HepG2 (cell line): ENCODE measurements around the gene RPL36AL. TPM values are rescaled to one million over a fixed set of nuclear protein-coding genes. Genes with fewer than 3 reads are reported as not detected.

Experiments
- ATRX ChIP-seq: sonication (generic); formaldehyde crosslinking; IDR thresholded peaks from 2 replicates; pipeline ENCODE4 v1.4.0; 2020; ENCODE audit warnings: missing genetic modification reagents, borderline replicate concordance
- GABPA ChIP-seq, 2 experiments: IDR thresholded peaks; 2 replicates each; pipeline ENCODE4 v1.6.1; 2011 to 2016; ENCODE audit warnings: low read depth in 2 of 2, low read length in 1 of 2, missing biosample characterization in 1 of 2, missing genetic modification characterization in 1 of 2
- HNRNPUL1 ChIP-seq: fragments of 200-400 bp; formaldehyde crosslinking; IDR thresholded peaks from 2 replicates; pipeline ENCODE4 v1.6.1; 2017; ENCODE audit warnings: low read depth, mild to moderate bottlenecking, low read length, moderate library complexity
- HOXA5 ChIP-seq: sonication (generic); formaldehyde crosslinking; IDR thresholded peaks from 2 replicates; pipeline ENCODE4 v1.4.0; 2020; ENCODE audit warnings: missing genetic modification reagents
- NR2F1 ChIP-seq, 2 experiments: fragments of 450-650 bp in 1 of 2; formaldehyde crosslinking in 1 of 2; IDR thresholded peaks; 2 replicates each; pipeline versions ENCODE4 v1.5.0 to v1.6.1; 2016 to 2020; ENCODE audit warnings: mild to moderate bottlenecking in 1 of 2, missing compliant biosample characterization in 1 of 2, missing genetic modification reagents in 1 of 2, moderate library complexity in 1 of 2
- RNF219 ChIP-seq: sonication (generic); formaldehyde crosslinking; IDR thresholded peaks from 2 replicates; pipeline ENCODE4 v1.5.0; 2020; ENCODE audit warnings: mild to moderate bottlenecking, missing genetic modification reagents
- SKI ChIP-seq: fragments of 450-650 bp; IDR thresholded peaks from one replicate; pipeline ENCODE4 v1.6.1; 2018; ENCODE audit warnings: mild to moderate bottlenecking; ENCODE audit not compliant: partially characterized antibody
- SOX5 ChIP-seq: IDR thresholded peaks from 2 replicates; pipeline ENCODE4 v1.6.1; 2016; ENCODE audit warnings: borderline replicate concordance
- TBX3 ChIP-seq: fragments of 450-650 bp; IDR thresholded peaks from 2 replicates; pipeline ENCODE4 v1.6.1; 2017; ENCODE audit warnings: antibody characterized with exemption, mild to moderate bottlenecking, inconsistent platforms, borderline replicate concordance
- ZNF136 ChIP-seq: sonication (generic); formaldehyde crosslinking; IDR thresholded peaks from 2 replicates; pipeline ENCODE4 v1.8.1; 2022; ENCODE audit warnings: low read depth, mild to moderate bottlenecking, moderate library complexity, missing genetic modification reagents
- ZNF451 ChIP-seq: sonication (generic); formaldehyde crosslinking; IDR thresholded peaks from 2 replicates; pipeline ENCODE4 v1.5.0; 2020; ENCODE audit warnings: mild to moderate bottlenecking, missing genetic modification reagents
- ZNF547 ChIP-seq: sonication (generic); formaldehyde crosslinking; IDR thresholded peaks from 2 replicates; pipeline ENCODE4 v1.5.1; 2020; ENCODE audit warnings: mild to moderate bottlenecking, missing genetic modification reagents
- ZNF607 ChIP-seq: sonication (generic); formaldehyde crosslinking; IDR thresholded peaks from 2 replicates; pipeline ENCODE4 v1.5.1; 2020; ENCODE audit warnings: missing genetic modification reagents, mild to moderate bottlenecking, borderline replicate concordance
- ZSCAN5A ChIP-seq: sonication (generic); formaldehyde crosslinking; IDR thresholded peaks from 2 replicates; pipeline ENCODE4 v1.8.0; 2022; ENCODE audit warnings: mild to moderate bottlenecking, missing genetic modification reagents, borderline replicate concordance
- polyA plus RNA-seq, 8 experiments: library from polyadenylated mRNA; depleted of rRNA in 3 of 8; stranded (reverse) in 7 of 8; unstranded in 1 of 8; fragments of >200 nt; fragmentation: Illumina TruSeq in 4 of 8; extraction: Trizol in 4 of 8; gene quantifications; 2 replicates each; pipeline versions ENCODE4 v1.2.1 to v1.2.3, GENCODE V29; 2011 to 2016; ENCODE audit warnings: low read depth in 4 of 8, missing spikeins in 1 of 8, mixed read lengths in 1 of 8; ENCODE audit not compliant: insufficient read depth in 1 of 8
- total RNA-seq, 5 experiments: library from RNA; depleted of rRNA; stranded (reverse); fragments of >200 nt; fragmentation: Illumina TruSeq; extraction: Trizol; gene quantifications; 2 replicates each; pipeline ENCODE4 v1.2.3, GENCODE V29; 2016; ENCODE audit warnings: low read depth in 1 of 5
- TF ChIP-seq, protein P1 (sequence below): sonication (generic); formaldehyde crosslinking; IDR thresholded peaks from 2 replicates; pipeline ENCODE4 v1.4.0; 2020; ENCODE audit warnings: mild to moderate bottlenecking, missing genetic modification reagents

The RPL36AL gene
- total and polyA plus RNA-seq, 2 of the 13 experiments (the other 11 are each of a cell fraction or from before 2014, with no cell fraction given) = 90.0 to 294 TPM

- TF ChIP-seq, protein P1, sequence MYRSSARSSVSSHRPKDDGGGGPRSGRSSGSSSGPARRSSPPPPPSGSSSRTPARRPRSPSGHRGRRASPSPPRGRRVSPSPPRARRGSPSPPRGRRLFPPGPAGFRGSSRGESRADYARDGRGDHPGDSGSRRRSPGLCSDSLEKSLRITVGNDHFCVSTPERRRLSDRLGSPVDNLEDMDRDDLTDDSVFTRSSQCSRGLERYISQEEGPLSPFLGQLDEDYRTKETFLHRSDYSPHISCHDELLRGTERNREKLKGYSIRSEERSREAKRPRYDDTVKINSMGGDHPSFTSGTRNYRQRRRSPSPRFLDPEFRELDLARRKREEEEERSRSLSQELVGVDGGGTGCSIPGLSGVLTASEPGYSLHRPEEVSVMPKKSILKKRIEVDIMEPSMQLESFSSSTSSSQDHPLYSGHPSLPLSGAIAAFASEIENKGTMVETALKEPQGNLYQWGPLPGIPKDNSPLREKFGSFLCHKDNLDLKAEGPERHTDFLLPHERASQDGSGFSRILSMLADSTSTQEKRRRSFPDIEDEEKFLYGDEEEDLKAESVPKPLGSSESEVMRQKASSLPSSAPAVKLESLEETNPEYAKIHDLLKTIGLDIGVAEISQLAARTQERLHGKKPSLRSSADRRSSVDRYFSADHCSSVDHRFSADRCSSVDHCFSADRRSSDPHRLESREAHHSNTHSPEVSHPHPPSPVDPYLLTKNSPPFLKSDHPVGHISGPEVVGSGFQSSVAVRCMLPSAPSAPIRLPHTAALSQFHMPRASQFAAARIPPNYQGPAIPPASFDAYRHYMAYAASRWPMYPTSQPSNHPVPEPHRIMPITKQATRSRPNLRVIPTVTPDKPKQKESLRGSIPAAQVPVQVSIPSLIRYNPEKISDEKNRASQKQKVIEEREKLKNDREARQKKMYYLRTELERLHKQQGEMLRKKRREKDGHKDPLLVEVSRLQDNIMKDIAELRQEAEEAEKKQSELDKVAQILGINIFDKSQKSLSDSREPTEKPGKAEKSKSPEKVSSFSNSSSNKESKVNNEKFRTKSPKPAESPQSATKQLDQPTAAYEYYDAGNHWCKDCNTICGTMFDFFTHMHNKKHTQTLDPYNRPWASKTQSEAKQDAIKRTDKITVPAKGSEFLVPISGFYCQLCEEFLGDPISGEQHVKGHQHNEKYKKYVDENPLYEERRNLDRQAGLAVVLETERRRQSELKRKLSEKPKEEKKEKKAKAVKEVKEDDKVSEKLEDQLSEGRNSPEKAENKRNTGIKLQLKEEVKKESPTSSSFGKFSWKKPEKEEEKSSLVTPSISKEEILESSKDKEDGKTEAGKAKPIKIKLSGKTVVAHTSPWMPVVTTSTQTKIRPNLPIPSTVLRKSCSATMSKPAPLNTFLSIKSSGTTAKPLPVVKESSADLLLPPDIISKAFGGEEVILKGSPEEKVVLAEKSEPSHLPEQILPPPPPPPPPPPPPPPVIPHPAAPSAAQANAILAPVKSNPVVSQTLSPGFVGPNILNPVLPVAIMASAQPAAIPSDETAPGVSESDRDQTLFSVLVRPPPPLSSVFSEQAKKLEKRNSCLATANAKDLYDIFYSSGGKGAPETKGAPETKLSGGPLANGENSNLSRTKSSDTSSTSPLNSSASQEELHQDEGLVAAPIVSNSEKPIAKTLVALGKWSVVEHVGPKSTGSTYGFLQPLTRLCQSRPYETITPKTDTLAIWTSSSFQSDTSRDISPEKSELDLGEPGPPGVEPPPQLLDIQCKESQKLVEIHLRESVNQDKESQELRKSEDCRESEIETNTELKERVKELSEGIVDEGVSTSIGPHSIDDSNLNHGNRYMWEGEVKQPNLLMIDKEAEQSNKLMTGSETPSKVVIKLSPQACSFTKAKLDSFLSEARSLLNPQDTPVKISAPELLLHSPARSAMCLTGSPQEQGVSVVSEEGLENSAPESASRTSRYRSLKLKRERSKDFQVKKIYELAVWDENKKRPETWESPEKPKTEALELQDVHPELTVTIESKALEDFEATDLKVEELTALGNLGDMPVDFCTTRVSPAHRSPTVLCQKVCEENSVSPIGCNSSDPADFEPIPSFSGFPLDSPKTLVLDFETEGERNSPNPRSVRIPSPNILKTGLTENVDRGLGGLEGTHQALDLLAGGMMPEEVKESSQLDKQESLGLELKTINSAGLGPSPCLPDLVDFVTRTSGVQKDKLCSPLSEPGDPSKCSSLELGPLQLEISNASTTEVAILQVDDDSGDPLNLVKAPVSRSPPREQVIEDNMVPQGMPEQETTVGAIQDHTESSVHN (CRISPR knock-in tag) = no peak
- TF ChIP-seq ZSCAN5A = no peak
- TF ChIP-seq HOXA5 (CRISPR knock-in tag) = no peak
- TF ChIP-seq SKI = no peak
- no peak for TF ChIP-seq GABPA (IDR thresholded peaks at IDR 0.05; ENCODE audit: low read depth, low read length)
- 0 out of 2 replicates have a peak, but pooled peaks have one; percentile 13 for TF ChIP-seq GABPA (CRISPR knock-in tag; IDR thresholded peaks at IDR 0.05; ENCODE audit: low read depth)
- no peak for TF ChIP-seq ZNF607 (CRISPR knock-in tag)
- peak; percentile 68; the same call in 1 of the 2 replicates for TF ChIP-seq SOX5 (CRISPR knock-in tag)
- TF ChIP-seq HNRNPUL1 = no peak
- TF ChIP-seq ZNF136 (CRISPR knock-in tag) = no peak
- no peak for TF ChIP-seq RNF219 (CRISPR knock-in tag)
- no peak for TF ChIP-seq NR2F1 (CRISPR knock-in tag; IDR thresholded peaks at IDR 0.05)
- no peak for TF ChIP-seq ATRX
- TF ChIP-seq TBX3 = no peak
- no peak for TF ChIP-seq ZNF547
- TF ChIP-seq ZNF451 (CRISPR knock-in tag) = no peak
These were observed 39.4 kb upstream of the RPL36AL start (continued) for GRCh38 chr14:49659526-49660455.
